BJ (cell line): ENCODE data around the gene RAD51B. TPM values are rescaled to one million over a fixed set of nuclear protein-coding genes. Genes with fewer than 3 reads are reported as not detected.

Experiments
- CTCF ChIA-PET: fragments of 350-600 bp; formaldehyde crosslinking; extraction: SDS; loops from one replicate; lab custom pipeline; 2021; ENCODE audit warnings: antibody characterized with exemption, inconsistent platforms; lab: Yijun Ruan, JAX
- POLR2A ChIA-PET: fragments of 300-600 bp; sonication (Branson Sonifier 250); formaldehyde crosslinking; extraction: SDS; loops from one replicate; lab custom pipeline; 2021; ENCODE audit warnings: antibody characterized with exemption; lab: Charles Lee
- DNase-seq: peaks from one replicate; pipeline ENCODE4 v3.0.0-alpha.2; 2011; ENCODE audit warnings: low read depth
- H3K27me3 ChIP-seq: 2 replicates; pipeline ENCODE4 v1.6.0; 2011; ENCODE audit warnings: low read length; ENCODE audit not compliant: control insufficient read depth, insufficient read depth
- H3K36me3 ChIP-seq: 2 replicates; pipeline ENCODE4 v1.5.1; 2011; ENCODE audit warnings: low read length; ENCODE audit not compliant: control insufficient read depth, insufficient read depth
- H3K4me3 ChIP-seq: 2 replicates; pipeline ENCODE4 v1.5.1; 2011; ENCODE audit warnings: low read depth, mild to moderate bottlenecking, control low read depth, low read length
- polyA plus RNA-seq: library from polyadenylated mRNA; depleted of rRNA; stranded (reverse); fragments of >200 nt; gene quantifications from 2 replicates; pipeline ENCODE4 v1.2.3, GENCODE V29; 2011
- TF ChIP-seq, protein P1 (sequence below): IDR thresholded peaks from 2 replicates; pipeline ENCODE4 v1.5.1; 2011; ENCODE audit warnings: low read depth, mild to moderate bottlenecking, control low read depth, inconsistent platforms, low read length, moderate library complexity; ENCODE audit not compliant: insufficient read depth

The RAD51B gene
- polyA plus RNA-seq, 1 experiment: 5.6 TPM

DNA sequence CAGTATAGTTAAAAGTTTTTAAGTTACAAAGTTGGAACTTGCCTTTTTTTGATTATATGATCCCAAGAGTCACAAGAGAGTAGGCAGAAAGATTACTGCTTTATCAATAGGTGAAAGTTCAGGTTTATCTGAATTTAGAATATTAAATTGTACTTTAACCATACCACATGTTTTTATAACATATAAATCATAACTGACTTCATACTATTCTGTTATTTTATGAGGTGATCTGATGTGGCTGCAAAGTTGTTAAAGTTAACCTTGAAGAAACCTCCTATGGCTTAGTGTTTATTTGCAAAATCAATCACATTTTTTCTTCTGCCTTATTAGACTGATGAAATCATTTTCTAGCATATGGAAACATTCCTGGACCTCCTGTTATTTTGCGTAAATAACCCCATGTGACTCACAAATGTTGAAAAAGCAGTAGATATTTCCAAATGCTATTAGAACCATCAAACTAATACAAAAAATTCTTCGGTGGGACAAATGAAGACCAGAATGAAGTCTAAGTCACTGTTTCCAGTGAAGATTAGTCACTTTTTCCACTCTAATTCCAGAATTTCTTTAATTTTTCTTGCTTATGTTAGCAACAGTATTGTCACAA, 132.1 kb downstream of the RAD51B start:
- Histone ChIP-seq H3K27me3 (no peaks in the 10 kb centered on the region), H3K4me3 (no peak overlapping the region), H3K36me3 (no peaks in the 10 kb centered on the region)
- ChIA-PET CTCF (interaction anchor here (0.8 kb wide), 1 partner anchor 892 kb away, joined by 3 read pairs; no protein-coding TSS in a partner anchor), POLR2A (no interaction called here)
- TF ChIP-seq, protein P1, sequence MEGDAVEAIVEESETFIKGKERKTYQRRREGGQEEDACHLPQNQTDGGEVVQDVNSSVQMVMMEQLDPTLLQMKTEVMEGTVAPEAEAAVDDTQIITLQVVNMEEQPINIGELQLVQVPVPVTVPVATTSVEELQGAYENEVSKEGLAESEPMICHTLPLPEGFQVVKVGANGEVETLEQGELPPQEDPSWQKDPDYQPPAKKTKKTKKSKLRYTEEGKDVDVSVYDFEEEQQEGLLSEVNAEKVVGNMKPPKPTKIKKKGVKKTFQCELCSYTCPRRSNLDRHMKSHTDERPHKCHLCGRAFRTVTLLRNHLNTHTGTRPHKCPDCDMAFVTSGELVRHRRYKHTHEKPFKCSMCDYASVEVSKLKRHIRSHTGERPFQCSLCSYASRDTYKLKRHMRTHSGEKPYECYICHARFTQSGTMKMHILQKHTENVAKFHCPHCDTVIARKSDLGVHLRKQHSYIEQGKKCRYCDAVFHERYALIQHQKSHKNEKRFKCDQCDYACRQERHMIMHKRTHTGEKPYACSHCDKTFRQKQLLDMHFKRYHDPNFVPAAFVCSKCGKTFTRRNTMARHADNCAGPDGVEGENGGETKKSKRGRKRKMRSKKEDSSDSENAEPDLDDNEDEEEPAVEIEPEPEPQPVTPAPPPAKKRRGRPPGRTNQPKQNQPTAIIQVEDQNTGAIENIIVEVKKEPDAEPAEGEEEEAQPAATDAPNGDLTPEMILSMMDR: no peak
- no peak for DNase-seq

DNA sequence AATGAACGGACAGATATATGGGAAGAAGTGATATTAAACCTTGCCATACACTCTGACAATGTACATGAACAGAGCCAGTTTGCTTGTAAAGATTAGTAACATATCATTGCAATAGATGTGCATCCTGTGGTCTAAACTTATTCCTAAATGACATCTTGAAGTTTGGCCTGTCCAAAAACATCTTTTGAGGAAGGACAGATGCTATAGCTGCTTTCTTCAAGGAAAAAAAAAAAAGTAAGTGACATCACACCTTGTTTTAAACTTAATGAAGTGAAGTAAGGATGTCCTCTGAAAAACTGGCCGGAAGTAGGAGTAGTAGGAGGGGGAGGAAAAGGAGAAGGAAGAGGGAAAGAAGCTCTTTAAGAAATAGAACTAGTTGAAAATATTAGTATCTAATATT, 132.8 kb downstream of the RAD51B start:
- Histone ChIP-seq H3K36me3 (no peaks in the 10 kb centered on the region), H3K4me3 (no peak overlapping the region), H3K27me3 (no peaks in the 10 kb centered on the region)
- ChIA-PET POLR2A (interaction anchor here (0.6 to 1.4 kb wide), 2 partner anchors 10 to 858 kb away, joined by 3 to 4 read pairs; no protein-coding TSS in a partner anchor), CTCF (interaction anchor here (0.6 to 1.4 kb wide), 4 partner anchors 8 to 891 kb away, joined by 3 to 4 read pairs (median 3); no protein-coding TSS in a partner anchor)
- TF ChIP-seq, protein P1: no peak
- no peak for DNase-seq

DNA sequence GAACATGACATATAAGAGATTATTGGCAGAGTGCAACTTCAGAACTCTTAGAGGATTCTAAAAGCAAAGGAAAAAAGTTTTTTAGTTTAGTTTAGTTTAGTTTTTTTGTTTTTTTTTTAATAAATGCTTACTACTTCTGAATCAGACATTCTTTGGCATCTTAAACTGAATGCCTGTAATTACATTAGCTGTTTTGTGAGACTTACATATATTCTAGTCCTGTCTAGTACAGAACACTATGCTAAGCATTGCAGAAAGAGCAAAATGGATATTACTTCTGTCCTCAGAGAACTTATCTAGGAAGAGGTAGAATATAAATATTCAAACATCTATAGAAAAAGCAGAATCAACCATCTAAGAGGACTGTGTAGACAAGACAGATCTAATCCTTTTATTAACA, 133.2 kb downstream of the RAD51B start:
- CTCF ChIA-PET: interaction anchor here (0.6 to 1.4 kb wide), 4 partner anchors 8 to 891 kb away, joined by 3 to 4 read pairs (median 3); no protein-coding TSS in a partner anchor
- POLR2A ChIA-PET: interaction anchor here (1.4 kb wide), 1 partner anchor 11 kb away, joined by 3 read pairs; no protein-coding TSS in a partner anchor
- no peak for DNase-seq
- Histone ChIP-seq H3K27me3 (no peaks in the 10 kb centered on the region), H3K36me3 (no peaks in the 10 kb centered on the region), H3K4me3 (no peak overlapping the region)
- TF ChIP-seq, protein P1: no peak

DNA sequence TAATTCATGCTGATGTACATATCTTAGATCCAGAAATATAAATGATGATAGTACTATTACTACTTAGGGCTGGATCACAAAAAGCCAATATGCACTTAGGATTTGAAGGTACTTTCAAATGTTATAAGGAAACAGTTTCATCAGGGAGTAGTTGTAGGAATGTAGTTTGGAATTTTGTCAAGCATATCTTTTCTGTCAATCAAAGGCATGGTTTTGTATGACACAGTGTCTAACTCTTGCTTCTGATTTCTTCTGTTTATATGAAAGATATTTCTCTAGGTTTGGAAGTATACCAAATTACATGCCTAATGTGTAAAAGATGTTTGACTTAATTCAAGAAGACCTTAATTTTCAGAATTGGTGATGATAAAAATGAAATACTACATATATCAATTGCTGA, 135.7 kb downstream of the RAD51B start:
- CTCF ChIA-PET: interaction anchor here (0.6 kb wide), 1 partner anchor 55 kb away, joined by 3 read pairs; no protein-coding TSS in a partner anchor

DNA sequence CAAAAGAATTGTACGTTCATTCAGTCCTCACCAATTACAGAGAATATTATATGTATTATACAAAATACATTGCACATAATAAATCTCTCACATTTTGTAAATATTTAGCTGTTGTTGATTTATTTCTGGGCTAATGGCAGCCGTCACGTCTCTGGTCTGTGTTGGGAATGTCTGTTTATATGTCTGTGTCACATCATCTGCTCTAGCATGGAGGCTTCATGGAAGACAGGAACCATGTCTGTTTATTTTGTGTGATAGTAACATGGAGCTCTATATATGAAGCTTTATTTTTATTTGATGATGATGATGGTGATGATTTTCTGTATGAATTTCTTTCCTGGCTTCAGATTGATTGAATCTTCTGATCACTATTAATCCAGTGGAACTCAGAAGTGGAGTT, 138.4 kb downstream of the RAD51B start:
- Histone ChIP-seq H3K27me3 (no peaks in the 10 kb centered on the region), H3K4me3 (no peak overlapping the region), H3K36me3 (no peaks in the 10 kb centered on the region)
- no peak for DNase-seq
- ChIA-PET CTCF (no interaction called here), POLR2A (no interaction called here)
- TF ChIP-seq, protein P1: no peak

More for the DNA sequence above, 135.7 kb downstream of the RAD51B start:
- TF ChIP-seq, protein P1: no peak
- POLR2A ChIA-PET: no interaction called here
- Histone ChIP-seq H3K27me3 (no peaks in the 10 kb centered on the region), H3K4me3 (no peak overlapping the region), H3K36me3 (no peaks in the 10 kb centered on the region)
- no peak for DNase-seq
